K562 (cell line): Measurements from ENCODE around the gene CASKIN2. TPM values are rescaled to one million over a fixed set of nuclear protein-coding genes. Genes with fewer than 3 reads are reported as not detected.

ENCODE experiments used
- ARID2 ChIP-seq: fragments of 450-650 bp; IDR thresholded peaks from 2 replicates; pipeline ENCODE4 v1.6.1; 2017; ENCODE audit warnings: antibody characterized with exemption, mild to moderate bottlenecking
- BRCA1 ChIP-seq, 2 experiments: fragments of 450-650 bp in 1 of 2; sonication (generic) in 1 of 2; formaldehyde crosslinking in 1 of 2; IDR thresholded peaks; 2 replicates each; pipeline versions ENCODE4 v1.5.0 to v1.6.1; 2017 to 2020; ENCODE audit warnings: mild to moderate bottlenecking in 1 of 2, missing genetic modification reagents in 1 of 2
- CREB5 ChIP-seq: fragments of 250-450 bp; sonication (Bioruptor Pico); IDR thresholded peaks from 2 replicates; pipeline ENCODE4 v1.5.0; 2020; ENCODE audit warnings: mild to moderate bottlenecking
- ESRRB ChIP-seq: fragments of 250-450 bp; sonication (Bioruptor Pico); IDR thresholded peaks from 2 replicates; pipeline ENCODE4 v1.5.0; 2020; ENCODE audit warnings: mild to moderate bottlenecking, moderate library complexity, borderline replicate concordance
- FOXK1 ChIP-seq: sonication (generic); formaldehyde crosslinking; IDR thresholded peaks from 2 replicates; pipeline ENCODE4 v1.8.0; 2022; ENCODE audit warnings: missing genetic modification reagents, mild to moderate bottlenecking, borderline replicate concordance
- HDAC8 ChIP-seq: fragments of 450-650 bp; IDR thresholded peaks from 2 replicates; pipeline ENCODE4 v1.6.1; 2016; ENCODE audit warnings: mild to moderate bottlenecking, missing genetic modification characterization, moderate library complexity, missing compliant biosample characterization
- MEIS2 ChIP-seq: fragments of 450-650 bp; IDR thresholded peaks from 2 replicates; pipeline ENCODE4 v1.6.1; 2014; ENCODE audit warnings: mild to moderate bottlenecking; ENCODE audit not compliant: partially characterized antibody
- MGA ChIP-seq: fragments of 450-650 bp; IDR thresholded peaks from 2 replicates; pipeline ENCODE4 v1.6.1; 2016; ENCODE audit warnings: mild to moderate bottlenecking, moderate library complexity
- OTX1 ChIP-seq: fragments of 450-650 bp; formaldehyde crosslinking; IDR thresholded peaks from 2 replicates; pipeline ENCODE4 v1.4.0; 2022; ENCODE audit warnings: mild to moderate bottlenecking
- PML ChIP-seq: IDR thresholded peaks from 2 replicates; pipeline ENCODE4 v1.6.1; 2012; ENCODE audit warnings: low read length, inconsistent platforms
- RFX5 ChIP-seq: IDR thresholded peaks from 2 replicates; pipeline ENCODE4 v1.6.1; 2011; ENCODE audit warnings: low read depth, mild to moderate bottlenecking, improper control_type of control experiment, low read length
- SMC3 ChIP-seq: conservative IDR thresholded peaks from 2 replicates; pipeline ENCODE4 v1.6.1; 2011; ENCODE audit warnings: low read depth, low read length, improper control_type of control experiment; ENCODE audit not compliant: insufficient read depth
- polyA plus RNA-seq, 8 experiments: library from polyadenylated mRNA; depleted of rRNA in 4 of 8; stranded (reverse) in 5 of 8; unstranded in 3 of 8; fragments of >200 nt; fragmentation: Nextera tagmentation in 2 of 8; fragmentation: Illumina TruSeq in 1 of 8; extraction: Ambion mirVana in 2 of 8; extraction: Trizol in 1 of 8; gene quantifications; 2 replicates each; pipeline versions ENCODE4 v1.2.1 to v1.2.3, GENCODE V29; 2011 to 2014; ENCODE audit warnings: inconsistent platforms in 1 of 8, missing spikeins in 1 of 8
- total RNA-seq, 7 experiments: library from RNA; depleted of rRNA in 6 of 7; stranded (reverse); fragments of >200 nt in 6 of 7; fragmentation: Illumina TruSeq in 2 of 7; extraction: Trizol in 2 of 7; gene quantifications; 2 replicates each; pipeline versions ENCODE4 v1.2.1 to v1.2.3, GENCODE V29; 2011 to 2021; ENCODE audit warnings: low replicate concordance in 1 of 7

Gene CASKIN2
- total and polyA plus RNA-seq, 9 of the 15 experiments (the other 6 are each of a cell fraction or from before 2014, with no cell fraction given), result 0.01 to 12.2 (median 2.1) TPM

GRCh38 chr17:75515496-75516254, at the start of gene CASKIN2 (continued):
- no peak for TF ChIP-seq MGA
- TF ChIP-seq PML, result no peak
- TF ChIP-seq RFX5, result no peak
- TF ChIP-seq MEIS2, result peak; percentile 66
- TF ChIP-seq HDAC8 (tag), result 0 out of 2 replicates have a peak, but pooled peaks have one; percentile 36
- TF ChIP-seq ESRRB (CRISPR knock-in tag), result no peak
- peak; percentile 34; the same call in 1 of the 2 replicates for TF ChIP-seq ARID2
- TF ChIP-seq BRCA1 (IDR thresholded peaks at IDR 0.05), result no peak
- no peak for TF ChIP-seq BRCA1 (CRISPR knock-in tag; IDR thresholded peaks at IDR 0.05)
- 0 out of 2 replicates have a peak, but pooled peaks have one; percentile 45 for TF ChIP-seq OTX1 (CRISPR knock-in tag)
- TF ChIP-seq SMC3, result peak; percentile 71; the same call in 1 of the 2 replicates
- TF ChIP-seq FOXK1 (CRISPR knock-in tag), result 0 out of 2 replicates have a peak, but pooled peaks have one; percentile 81
- no peak for TF ChIP-seq CREB5 (CRISPR knock-in tag)
